Stimulated activated CD4-positive, alpha-beta T cell treated with anti-CD3 and anti-CD28 coated beads, TNF-alpha, amount 100 ng/mL, for 24 hours (primary cell): Measurements from ENCODE around the gene ZNF275.
"Not testable (repeated sequence)": the region's sequence is repeated elsewhere in the genome, so short reads cannot be mapped to it uniquely, and the experiment has no call there.

Experiments
- DNase-seq, 3 experiments: peaks; one replicate each; pipeline ENCODE4 v3.0.0-alpha.2; 2020; ENCODE audit warnings: low read depth in 3 of 3

Gene ZNF275

DNA sequence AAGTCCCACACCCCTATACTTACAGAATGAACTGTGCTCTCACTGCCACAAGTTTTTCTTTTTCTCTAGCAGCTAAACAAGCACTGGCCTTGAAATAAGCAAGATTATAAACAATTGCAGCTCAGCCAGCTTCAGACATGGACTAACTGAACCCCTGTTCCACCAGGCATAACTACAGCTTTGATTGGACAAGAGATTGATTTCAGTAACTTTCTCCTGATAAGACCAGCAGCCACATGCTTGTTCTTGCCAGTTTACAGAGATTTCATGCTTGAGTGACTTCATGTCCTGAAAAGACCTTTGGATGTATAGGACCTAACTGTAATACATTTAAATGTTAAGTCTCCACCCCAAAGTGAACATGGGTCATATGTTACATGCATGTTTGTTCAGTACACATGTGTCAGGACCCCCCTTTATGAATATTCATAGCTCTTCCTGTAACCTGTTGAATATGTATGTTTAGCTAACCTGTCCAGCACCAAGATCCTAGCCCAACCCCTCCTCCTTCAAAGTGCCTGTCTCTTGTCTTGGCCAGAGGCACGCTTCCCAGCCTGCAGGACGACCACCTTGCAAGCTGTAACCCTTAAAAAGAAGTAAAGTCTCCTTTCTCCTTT is 27.9 kb downstream of the ZNF275 start:
- DNase-seq = no peak

DNA sequence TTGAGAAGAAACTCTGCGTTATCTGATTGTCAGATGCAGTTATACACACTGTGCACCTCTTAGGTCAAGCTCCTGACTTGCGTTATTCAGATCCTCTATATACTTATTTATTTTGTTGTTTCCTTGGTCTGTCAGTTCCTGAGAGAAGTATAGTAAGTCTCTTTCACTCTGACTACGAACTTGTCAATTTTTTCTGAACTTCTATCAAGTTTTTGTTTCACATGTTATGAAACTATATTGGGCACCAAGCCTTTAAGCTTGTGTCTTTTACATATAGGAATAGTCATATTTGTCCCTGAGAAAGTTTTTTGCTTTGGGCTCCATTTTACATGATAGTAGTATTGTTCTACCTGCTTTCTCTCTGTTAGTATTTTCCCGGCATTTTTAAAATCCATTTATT is 31.7 kb downstream of the ZNF275 start:
- DNase-seq = no peak

DNA sequence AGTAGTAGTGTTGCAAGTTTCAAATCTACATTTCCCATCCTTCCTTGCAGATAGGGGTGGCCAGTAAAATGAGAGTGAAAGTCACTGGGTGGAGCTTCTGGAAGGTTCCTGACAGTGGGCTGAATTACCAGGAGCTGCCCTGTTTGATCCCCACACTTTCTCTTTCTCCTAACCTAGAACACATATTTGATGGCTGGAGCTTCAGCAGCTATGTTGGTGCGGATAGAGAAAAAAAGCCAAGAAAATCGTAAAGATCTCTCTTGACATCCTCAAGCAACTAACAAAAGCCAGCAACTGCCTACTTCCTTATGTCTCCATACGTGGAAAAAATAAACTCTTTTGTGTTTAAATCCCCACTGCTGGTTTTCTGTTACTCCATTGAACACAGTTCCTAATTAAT is 32.2 kb downstream of the ZNF275 start:
- no peak for DNase-seq

DNA sequence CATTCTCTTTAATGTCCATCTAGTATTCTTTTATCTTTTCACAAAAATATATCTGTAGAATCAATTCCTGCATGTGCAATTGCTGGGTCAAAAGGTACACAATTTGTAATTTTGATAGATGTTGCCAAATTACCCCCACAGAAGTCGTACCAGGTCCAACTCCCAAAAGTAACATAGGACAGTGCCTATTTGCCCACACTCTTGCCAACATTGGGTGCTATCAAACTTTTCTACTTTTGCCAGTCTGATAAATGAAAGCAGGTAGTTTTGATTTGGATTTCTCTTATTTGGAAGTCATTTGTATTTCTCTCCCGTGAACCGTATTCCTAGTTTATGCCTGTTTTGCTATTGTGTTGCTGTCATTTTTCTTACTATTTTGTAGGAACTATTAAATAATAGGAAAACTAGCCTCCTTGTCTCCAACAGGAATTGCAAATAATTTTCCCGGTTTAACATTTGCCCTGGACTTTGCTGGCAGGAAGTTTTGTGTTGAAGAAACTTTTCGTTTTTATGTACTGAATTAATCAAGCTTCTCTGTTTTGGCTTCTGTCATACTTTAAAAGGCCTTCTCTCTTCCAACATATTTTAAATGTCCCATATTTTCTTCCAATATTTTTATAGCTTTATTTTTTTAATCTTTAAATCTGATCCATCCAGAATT is 33.1 kb downstream of the ZNF275 start:
- DNase-seq = no peak

DNA sequence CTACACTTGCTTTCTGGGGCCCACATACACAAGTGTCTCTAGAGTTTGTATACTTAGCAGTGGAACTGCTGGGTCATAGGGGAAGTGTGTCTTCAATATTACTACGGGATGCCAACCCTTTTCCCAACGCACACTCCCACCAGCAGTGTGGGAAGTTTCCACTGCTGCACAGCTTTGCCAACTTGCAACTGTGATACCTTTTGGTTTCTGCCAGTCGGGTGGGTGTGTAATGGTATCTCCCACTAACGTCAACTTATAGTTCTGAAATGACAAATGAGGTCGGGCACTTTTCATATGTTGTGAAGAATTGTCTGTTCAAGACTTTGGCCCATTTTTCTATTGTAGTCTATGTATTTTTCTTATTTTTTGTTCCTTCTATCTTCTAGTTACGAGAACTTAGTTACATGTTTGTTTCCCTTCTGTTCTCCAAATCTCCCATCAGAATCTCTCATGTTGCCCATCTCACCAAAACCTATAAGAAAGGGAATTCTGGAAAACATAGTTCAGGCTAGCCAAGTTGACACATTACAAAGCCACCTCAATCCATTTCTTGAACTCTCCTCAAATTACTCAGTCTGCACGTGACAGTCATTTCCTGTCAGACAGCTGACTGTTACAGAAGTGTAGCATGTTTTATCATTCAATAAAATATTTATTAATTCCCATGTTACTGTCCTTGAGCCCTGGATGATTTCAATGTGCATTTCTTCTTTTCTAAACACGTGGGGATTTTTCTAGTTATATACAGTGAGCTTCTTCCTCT is 36.5 kb downstream of the ZNF275 start:
- no peak for DNase-seq

DNA sequence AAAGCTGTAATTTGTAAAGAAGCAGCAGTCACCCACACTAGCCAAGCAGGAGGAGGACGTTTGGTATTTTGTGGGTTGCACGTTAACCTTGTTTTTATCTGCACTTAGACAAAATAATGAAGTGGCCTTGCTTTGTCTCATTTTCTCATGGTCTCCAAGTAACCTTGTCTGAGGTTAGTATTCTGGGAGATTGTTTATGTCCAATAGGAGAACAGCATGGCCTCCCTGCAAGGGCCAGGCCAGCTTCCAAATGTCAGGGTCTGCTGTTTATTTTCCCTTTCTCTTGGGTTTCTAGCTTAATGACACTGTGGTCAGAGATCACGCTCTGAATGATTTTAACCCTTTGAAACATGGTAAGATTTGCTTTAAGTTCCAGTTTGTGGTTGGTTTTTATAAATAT is 37.3 kb downstream of the ZNF275 start:
- DNase-seq = no peak

DNA sequence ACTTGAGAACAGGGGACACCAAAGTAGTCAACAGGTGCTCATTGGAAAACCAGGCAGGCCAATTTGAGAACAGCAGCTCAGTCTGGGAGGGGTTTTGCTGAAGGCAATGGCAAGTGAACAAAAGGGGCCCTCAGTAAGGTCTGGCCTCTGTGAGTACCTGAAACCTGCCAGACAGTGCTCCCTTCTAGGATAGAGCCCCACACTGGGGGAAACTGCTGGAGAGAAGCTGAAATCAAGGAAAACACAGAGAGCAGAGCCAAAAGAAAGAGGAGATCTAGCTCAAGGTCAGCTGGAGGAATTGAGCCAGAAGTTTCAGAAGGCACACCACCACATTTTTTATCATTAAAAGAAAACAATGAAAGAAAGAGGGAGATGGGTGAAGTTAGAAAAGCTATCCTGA is 39.0 kb downstream of the ZNF275 start:
- DNase-seq = no peak

DNA sequence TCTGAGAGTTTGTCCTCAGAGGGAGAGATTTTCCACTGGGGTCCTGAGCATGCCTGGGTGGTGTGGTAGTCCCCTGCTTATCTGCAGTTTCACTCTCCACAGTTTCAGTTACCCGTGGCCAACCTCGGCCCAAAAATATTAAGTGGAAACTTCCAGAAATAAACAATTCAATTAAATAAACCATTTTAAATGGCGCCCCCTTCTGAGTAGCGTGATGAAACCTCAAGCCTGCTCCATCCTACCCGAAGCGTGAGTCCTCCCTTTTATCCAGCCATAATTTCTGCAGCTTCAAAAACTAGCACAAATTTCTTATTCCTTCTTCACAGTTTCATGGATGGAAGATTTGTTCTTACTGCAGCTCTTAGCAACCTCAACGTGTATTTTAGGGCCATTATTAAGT is 40.5 kb downstream of the ZNF275 start:
- DNase-seq = no peak

DNA sequence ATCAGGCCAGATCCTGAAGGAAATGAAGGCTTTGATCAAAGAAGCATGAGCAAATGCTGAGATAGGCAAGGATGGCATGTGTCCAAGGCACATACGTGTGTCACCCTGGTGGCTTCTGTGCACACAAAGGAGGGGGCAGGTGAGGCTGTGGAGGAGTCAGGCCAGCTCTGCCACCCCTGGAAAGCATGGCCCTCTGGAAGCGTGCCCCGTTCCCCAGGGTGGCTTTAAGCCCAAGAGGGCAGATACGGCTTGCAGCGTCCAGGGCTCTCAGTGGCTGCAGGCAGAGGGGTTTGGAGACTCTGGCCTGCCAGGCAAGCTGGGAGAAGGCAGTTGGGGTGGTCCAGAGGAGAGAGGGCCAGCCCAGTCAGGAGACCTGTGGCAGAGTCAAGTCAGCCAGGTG is 41.6 kb downstream of the ZNF275 start:
- DNase-seq = no peak

DNA sequence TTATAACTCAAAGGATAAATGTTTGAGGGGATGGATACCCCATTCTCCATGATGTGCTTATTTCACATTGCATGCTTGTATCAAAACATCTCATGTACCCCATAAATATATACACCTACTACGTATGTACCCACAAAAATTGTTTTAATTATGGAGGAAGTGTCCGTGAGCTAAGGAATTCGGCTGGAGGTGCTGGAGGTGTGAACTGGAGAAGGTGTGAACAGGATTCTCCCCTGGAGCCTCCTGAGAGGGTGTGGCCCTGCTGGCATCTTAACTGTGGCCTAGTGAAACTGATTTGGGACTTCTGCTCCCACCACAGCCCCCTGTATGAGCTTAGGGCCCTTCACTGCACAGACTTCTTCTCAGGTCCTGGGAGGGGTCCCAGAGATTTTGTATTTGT is 43.8 kb downstream of the ZNF275 start:
- DNase-seq = no peak

DNA sequence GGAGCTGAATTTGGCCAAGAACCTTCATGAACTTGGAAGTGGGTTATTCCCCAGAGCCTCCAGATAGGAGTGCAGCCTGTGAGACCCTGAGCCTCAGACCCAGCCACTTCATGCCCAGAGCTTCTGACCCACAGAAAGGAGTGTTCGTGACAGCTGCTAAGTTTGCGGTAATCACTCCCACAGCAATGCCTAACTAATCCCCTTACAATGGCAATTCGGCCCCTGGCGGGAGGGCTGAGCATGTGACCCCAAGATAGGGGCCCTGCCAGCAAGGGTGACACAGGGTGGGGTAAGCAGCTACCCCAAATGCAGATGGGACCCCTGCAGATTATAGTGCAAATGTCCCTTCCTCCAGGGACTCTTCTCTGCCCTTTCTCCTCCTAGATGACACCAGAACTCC is 44.7 kb downstream of the ZNF275 start:
- no peak for DNase-seq

DNA sequence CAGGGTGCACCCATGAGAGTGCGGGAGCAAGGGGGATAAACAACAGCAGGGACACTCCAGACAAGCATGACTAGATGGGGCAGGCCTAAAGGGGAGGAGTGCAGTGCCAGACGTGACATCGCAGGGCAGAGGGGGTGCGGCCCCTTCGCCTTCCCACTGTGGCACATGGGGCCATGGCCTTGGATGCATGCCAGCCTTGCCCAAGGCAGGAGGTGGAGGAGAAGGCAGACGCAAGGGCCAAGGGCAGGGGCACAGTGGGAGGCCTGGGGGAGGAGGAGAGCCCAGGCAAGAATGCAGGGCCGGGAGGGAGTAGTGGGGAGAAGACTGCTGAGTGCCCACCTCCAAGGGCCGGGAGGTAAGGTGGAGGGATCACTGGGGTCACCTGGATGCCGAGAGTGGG is 45.6 kb downstream of the ZNF275 start:
- DNase-seq = no peak

DNA sequence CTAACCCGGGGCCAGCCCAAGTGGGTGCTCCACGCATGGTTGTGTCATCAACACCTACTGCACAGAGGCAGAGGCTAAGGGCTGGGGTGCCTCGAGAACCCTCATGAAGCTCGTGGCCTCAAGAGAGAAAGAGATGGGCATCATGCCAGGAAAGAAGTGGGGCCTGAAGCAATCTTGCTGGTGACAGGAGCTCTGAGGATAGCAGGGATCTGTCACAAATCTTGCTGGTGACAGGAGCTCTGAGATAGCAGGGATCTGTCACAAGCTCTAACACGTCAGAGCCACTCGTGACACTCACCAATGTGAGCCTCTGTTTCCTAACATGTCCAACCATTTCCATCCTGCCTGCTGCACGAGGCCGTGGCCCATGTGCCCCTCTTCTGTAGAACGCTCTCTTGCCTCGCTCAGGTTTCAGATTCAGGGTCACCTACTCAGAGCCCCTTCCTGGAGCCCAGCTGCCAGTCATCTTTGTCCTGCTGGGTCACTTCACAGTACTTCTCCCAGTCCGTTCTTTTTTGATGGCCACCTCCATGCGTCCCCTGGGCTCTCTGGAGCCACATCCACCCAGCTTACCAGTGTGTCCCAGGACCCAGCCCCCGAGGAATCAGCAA is 46.1 kb downstream of the ZNF275 start:
- no peak for DNase-seq

DNA sequence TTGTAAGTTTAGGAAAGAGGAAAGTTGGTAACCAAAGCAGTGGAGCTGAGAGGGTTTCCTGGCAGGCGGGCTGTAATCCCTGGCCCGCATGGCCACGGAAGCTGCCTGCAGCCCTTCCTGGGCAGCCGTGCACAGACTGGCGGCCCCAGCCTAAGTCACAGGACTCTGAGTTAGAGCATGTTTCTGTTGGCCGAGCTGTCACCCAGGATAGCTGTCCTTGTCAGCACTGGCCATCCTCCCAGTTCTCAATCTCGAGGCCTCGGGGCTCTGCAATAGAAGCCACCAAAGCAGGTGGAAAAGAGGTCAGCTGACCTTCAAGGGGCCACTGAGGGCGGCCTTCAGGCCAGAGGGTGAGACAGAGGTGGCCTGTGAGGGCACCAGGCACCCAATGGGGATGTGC is 46.7 kb downstream of the ZNF275 start:
- DNase-seq = no peak

DNA sequence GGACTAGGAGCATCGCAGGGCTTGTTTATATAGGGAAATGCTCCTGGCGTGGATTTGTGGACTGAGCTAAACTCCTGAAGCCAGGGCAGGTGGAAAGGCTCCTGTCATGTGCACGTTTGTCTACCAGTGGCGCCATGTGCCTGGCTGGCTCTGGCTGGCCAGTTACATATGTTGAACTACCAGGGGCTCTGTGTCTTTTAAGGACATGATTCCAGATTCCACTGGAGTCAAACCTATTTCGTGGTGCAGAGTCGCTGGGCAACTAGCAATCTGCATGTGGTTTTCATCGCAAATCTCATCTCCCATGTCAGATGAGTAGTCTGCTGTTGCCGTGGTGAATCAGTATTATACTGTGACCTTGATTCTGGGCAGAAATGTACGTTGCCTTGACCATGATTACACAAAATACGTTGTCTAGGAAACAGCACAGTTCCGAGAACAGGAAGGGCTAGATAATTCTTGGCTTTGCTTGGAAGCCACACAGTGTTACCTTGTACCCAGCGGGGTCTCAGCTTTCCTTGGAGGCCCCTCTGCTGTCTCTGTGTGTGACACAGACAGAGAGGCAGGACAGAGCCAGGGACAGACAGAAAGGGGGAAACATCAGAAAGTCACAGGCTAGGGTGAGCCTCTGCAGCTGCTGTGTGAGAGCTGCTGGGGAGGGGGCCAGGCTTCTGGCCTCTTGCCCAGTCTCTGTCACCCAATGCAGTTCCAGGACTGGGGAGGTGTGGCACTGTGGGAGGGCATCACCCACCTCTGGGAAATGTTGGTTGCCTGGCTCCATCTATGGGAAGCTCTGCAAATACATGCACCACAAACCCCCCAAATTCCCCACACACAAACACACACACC is 48.0 kb downstream of the ZNF275 start:
- no peak for DNase-seq

DNA sequence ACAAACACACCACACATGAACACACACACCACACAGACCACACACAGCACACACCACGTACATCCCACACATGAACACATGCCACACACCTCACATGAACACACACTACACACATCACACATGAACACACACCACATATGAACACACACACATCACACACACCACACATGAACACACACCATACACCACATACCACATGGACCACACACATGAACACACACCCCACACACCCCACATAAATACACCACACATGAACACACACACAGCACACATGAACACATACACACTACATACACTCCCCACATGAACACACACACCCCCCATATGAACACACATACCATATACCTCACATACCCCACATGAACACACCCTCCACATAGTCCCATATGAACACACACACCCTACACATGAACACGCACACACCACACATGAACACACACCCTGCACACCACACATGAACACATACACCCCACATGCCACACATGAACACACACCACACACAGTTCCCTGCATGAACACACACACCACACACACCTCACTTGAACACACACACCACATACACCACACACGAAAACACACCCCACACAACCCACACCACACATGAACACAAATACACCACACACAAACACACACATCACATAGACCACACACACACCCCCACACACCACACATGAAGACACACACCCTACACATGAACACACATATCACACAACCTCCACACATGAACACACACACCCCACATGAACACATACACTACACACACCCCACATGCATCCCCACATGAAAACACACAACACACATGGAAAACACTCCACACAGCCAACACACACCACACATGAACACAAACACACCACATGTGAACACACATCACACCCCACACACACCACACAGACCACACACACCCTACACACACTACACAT is 48.9 kb downstream of the ZNF275 start:
- no peak for DNase-seq

DNA sequence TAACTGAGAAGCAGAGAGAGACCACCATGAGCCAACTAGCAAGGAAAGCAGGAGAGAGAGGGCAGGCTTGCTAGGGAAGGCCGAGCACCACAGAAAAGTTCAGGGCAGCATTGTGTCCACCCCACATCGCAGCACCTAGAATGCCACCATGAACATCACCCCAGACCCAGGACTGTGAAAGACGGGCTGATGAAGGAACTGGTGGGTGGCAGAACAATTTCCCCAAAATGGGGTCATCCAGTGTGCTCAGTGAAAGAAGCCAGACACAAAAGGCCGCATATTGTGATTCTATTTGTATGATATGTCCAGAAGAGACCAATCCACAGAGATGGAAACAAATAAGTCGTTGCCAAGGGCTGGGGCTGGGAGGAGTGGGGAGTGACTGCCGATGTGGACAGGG is 50.4 kb downstream of the ZNF275 start:
- DNase-seq = no peak

DNA sequence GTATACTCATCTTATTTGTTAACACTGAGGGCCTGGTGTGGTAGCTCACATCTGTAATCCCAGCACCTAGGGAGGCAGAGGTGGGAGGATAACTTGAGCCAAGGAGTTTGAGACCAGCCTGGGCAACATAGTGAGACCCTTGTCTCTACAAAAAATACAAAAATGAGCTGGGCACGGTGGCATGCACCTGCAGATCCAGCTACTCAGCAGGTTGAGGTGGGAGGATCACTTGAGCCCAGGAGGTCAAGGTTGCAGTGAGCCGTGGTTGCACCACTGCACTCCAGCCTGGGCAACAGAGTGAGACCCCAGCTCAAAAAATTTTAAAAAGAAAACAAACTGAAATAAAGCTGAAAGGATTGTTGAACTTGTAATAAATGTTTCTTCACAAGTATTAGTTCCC is 51.0 kb downstream of the ZNF275 start:
- DNase-seq = not testable (repeated sequence)

DNA sequence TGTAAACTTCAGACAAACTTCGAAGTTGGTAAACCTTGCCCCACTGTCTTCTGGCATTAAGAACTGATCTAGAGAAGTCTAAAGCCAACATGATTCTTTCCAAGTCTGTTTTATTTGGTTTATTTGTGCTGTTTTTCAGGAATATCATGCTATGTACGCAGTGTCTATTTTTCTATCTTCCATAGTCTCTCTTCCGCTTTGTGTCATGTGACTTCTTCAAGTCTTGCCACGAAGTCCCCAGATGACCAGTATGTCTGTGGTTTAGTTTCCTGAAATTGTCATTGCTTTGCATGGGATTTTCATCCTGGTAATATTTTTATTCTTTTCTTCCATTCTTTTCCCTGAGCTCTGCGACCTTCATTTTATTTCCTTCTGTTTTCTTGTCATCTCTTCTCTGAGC is 52.1 kb downstream of the ZNF275 start:
- DNase-seq = no peak

DNA sequence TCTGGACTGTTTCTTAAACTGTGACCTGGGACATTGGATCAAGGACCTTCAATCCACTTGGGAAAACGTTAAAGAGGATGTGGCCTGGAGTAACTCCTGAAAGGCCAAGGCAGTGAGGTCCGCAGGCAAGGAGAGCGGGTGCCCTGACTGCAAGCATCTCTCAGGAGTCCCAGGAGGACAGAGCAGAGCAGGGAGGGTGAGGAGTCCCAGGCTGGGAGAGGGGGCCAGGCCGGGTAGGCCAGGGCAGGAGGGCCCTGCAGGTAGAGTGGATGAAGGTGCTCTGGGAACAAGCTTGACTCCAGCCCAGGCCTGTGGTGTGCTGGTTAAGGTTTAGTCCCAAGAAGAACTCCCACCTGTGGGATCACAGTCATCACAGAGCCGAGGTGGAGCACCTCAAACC is 53.4 kb downstream of the ZNF275 start:
- DNase-seq = no peak
